HEK293T (cell line): Measurements from ENCODE around the gene GGT6.
"Not testable (repeated sequence)": the region's sequence is repeated elsewhere in the genome, so short reads cannot be mapped to it uniquely, and the experiment has no call there.

Source experiments
- CTCF ChIA-PET: fragments of 350-600 bp; formaldehyde crosslinking; extraction: SDS; loops from one replicate; lab custom pipeline; 2021; ENCODE audit warnings: antibody characterized with exemption, inconsistent platforms; lab: Yijun Ruan, JAX
- POLR2A ChIA-PET: fragments of 350-600 bp; formaldehyde crosslinking; extraction: SDS; loops from one replicate; lab custom pipeline; 2020; ENCODE audit warnings: antibody characterized with exemption, inconsistent platforms; lab: Yijun Ruan, JAX
- DNase-seq: peaks from one replicate; pipeline ENCODE4 v3.0.0; 2012; ENCODE audit warnings: mixed read lengths; ENCODE audit errors: extremely low spot score
- ARNT ChIP-seq: fragments of 450-650 bp; IDR thresholded peaks from 2 replicates; pipeline ENCODE4 v1.6.1; 2017; ENCODE audit warnings: mild to moderate bottlenecking
- BHLHE40 ChIP-seq: fragments of 450-650 bp; IDR thresholded peaks from 2 replicates; pipeline ENCODE4 v1.6.1; 2016; ENCODE audit warnings: mild to moderate bottlenecking, moderate library complexity, borderline replicate concordance
- CTBP1 ChIP-seq: fragments of 450-650 bp; IDR thresholded peaks from 2 replicates; pipeline ENCODE4 v1.6.1; 2016; ENCODE audit warnings: borderline replicate concordance
- ELF4 ChIP-seq: fragments of 450-650 bp; IDR thresholded peaks from 2 replicates; pipeline ENCODE4 v1.6.1; 2017; ENCODE audit warnings: antibody characterized with exemption
- FOXA1 ChIP-seq: fragments of 450-650 bp; IDR thresholded peaks from 2 replicates; pipeline ENCODE4 v1.6.1; 2016; ENCODE audit warnings: mild to moderate bottlenecking
- FOXK2 ChIP-seq: fragments of 450-650 bp; IDR thresholded peaks from 2 replicates; pipeline ENCODE4 v1.6.1; 2016; ENCODE audit warnings: mild to moderate bottlenecking
- FOXM1 ChIP-seq: fragments of 450-650 bp; IDR thresholded peaks from 2 replicates; pipeline ENCODE4 v1.6.1; 2017; ENCODE audit warnings: mild to moderate bottlenecking, borderline replicate concordance
- HDGF ChIP-seq: fragments of 450-650 bp; IDR thresholded peaks from 2 replicates; pipeline ENCODE4 v1.6.1; 2017; ENCODE audit warnings: antibody characterized with exemption, borderline replicate concordance
- L3MBTL2 ChIP-seq: fragments of 450-650 bp; conservative IDR thresholded peaks from 2 replicates; pipeline ENCODE4 v1.6.1; 2016; ENCODE audit warnings: mild to moderate bottlenecking
- LEF1 ChIP-seq: fragments of 450-650 bp; IDR thresholded peaks from 2 replicates; pipeline ENCODE4 v1.6.1; 2017; ENCODE audit warnings: mild to moderate bottlenecking, borderline replicate concordance
- NFRKB ChIP-seq: fragments of 450-650 bp; IDR thresholded peaks from 2 replicates; pipeline ENCODE4 v1.6.1; 2016; ENCODE audit warnings: mild to moderate bottlenecking, moderate library complexity
- PKNOX1 ChIP-seq: fragments of 450-650 bp; IDR thresholded peaks from 2 replicates; pipeline ENCODE4 v1.6.1; 2016
- SP1 ChIP-seq: fragments of 450-650 bp; IDR thresholded peaks from 2 replicates; pipeline ENCODE4 v1.6.1; 2017
- SUZ12 ChIP-seq: fragments of 450-650 bp; IDR thresholded peaks from 2 replicates; pipeline ENCODE4 v1.6.1; 2016; ENCODE audit warnings: mild to moderate bottlenecking
- TARDBP ChIP-seq: fragments of 450-650 bp; IDR thresholded peaks from 2 replicates; pipeline ENCODE4 v1.6.1; 2016
- ZNF384 ChIP-seq: fragments of 450-650 bp; IDR thresholded peaks from 2 replicates; pipeline ENCODE4 v1.6.1; 2016

The GGT6 gene

DNA sequence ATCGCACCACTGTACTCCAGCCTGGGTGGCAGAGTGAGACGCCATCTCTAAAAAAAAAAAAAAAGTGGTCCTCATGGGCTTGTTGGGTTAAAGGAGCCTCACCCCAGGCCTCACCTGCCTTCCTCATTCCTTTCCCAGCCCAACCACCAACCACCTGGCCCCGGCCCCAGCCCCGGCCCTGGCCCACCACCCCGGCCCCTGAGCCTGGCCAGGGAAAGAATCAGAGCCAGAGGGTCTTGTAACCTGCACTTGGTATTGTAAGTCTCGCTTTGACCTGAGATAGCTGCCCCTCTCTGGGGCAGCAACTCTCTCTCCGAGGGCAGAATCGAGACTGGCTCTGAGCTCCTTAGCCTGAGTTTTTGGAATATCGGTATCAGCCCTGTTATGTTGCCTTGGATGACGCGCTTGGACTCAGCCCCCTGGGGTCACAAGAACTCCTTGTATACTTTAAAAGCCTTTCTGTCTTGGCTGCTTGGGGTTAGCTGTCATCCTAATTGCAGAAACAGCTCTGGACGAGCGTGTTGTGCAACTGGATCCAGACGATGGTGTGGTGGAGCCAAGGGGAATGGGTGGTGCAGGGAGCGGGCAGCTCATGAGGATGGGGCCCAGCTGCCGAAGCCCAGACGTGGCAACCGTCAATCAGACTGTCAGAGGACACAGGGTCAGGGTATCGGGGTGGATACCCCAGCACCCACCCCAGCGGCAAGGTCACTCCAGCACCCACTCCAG lies 38.6 kb upstream of the GGT6 start:
- ChIA-PET POLR2A (interaction anchor here (1.0 to 1.4 kb wide), 3 partner anchors 15 to 44 kb away, joined by 3 to 6 read pairs (median 3); partner anchors contain the start of genes MYBBP1A and SMTNL2), CTCF (interaction anchor here (0.6 to 1.3 kb wide), 3 partner anchors 9 to 32 kb away, joined by 3 to 4 read pairs (median 3); no protein-coding TSS in a partner anchor)
- DNase-seq, result no peak
- TF ChIP-seq FOXM1 (no peak), LEF1 (no peak), FOXK2 (no peak), SP1 (no peak), PKNOX1 (no peak), SUZ12 (no peak), FOXA1 (no peak), CTBP1 (no peak), BHLHE40 (no peak), ARNT (no peak), L3MBTL2 (no peak)

- DNase-seq, result no peak
- ChIA-PET POLR2A (interaction anchor here (1.4 kb wide), 1 partner anchor 43 kb away, joined by 3 read pairs; the partner anchor contains the start of gene MYBBP1A), CTCF (interaction anchor here (0.6 kb wide), 1 partner anchor 10 kb away, joined by 4 read pairs; no protein-coding TSS in a partner anchor)
- no peak for TF ChIP-seq ARNT
- TF ChIP-seq BHLHE40, result no peak
- TF ChIP-seq ELF4, result no peak
Observed at GRCh38 chr17:4597975-4598374, 37.6 kb upstream of the GGT6 start.

DNA sequence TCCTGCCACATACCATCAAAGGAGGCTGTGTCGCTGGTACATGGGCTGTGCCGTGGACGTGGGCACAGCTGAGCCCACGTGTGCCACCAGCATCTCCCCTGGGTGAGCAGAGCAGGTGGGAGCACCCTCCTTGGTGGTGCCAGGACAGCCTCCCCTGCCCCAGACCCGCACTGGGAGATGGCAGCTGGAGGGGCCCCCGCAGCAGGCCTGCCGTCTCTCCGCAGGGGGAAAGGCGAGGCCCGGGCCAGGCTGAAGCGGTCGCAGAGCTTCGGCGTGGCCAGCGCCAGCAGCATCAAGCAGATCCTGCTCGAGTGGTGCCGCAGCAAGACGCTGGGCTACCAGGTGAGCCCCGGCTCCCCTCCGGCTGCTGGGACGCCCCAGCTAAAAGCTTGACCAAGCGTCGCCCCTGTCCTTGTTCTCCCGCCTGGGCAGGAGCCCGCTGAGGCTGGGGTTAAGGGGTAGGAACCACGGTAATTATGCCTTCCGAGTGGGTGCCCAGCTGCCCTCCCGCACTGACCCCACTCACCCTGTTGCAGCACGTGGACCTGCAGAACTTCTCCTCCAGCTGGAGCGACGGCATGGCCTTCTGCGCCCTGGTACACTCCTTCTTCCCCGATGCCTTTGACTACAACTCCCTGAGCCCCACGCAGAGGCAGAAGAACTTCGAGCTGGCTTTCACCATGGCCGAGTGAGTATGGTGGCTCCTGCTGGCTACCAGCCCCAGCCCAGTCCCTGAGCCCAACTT lies 36.4 kb upstream of the GGT6 start:
- POLR2A ChIA-PET, result interaction anchor here (1.4 kb wide), 1 partner anchor 42 kb away, joined by 3 read pairs; the partner anchor contains the start of gene MYBBP1A
- TF ChIP-seq ELF4 (no peak), NFRKB (no peak), BHLHE40 (no peak), LEF1 (no peak), FOXA1 (no peak), PKNOX1 (no peak), FOXK2 (no peak), SUZ12 (no peak), ARNT (no peak), CTBP1 (no peak), HDGF (no peak), FOXM1 (no peak), SP1 (no peak), ZNF384 (no peak), TARDBP (no peak), L3MBTL2 (no peak)
- DNase-seq, result no peak
- CTCF ChIA-PET, result no interaction called here

GRCh38 chr17:4595685-4596342 lies 35.4 kb upstream of the GGT6 start:
- POLR2A ChIA-PET, DNase-seq: not testable (repeated sequence)
- CTCF ChIA-PET, result interaction anchor here (0.5 to 1.0 kb wide), 2 partner anchors 29 to 191 kb away, joined by 3 read pairs; no protein-coding TSS in a partner anchor

DNA sequence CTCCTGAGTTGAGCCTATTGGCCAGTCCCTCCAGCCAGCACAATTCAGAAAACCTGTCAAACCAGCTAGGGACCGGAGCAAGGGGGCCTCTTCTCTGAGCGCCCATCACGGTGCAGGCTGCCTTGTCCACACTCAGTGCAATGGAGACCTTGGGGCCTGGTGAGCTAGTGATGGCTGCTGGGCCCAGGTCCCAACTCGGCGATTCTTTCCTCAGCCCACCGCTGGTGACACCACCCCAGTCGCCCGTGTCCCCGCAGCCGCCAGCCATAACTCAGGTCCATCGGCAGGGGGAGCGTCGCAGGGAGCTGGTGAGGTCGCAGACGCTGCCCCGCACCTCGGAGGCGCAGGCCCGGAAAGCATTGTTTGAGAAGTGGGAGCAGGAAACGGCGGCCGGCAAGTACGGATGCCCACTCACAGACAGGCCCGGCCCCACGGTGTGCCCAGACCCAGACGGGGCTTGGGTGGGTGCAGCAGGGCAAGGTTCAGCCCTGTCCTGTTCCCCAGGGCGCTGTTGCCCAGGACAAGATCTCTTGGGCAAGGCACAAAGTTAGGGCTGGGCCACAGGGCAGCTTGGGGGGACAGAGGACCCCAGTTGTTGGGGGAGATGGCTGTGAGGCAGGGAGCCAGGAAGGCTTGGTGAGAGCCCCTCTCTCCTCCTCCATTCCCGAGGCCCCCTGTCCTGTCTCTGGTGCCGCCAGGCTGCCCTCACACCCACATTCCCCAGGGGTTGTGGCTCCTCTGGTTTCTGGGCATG lies 34.7 kb upstream of the GGT6 start:
- DNase-seq, result no peak
- POLR2A ChIA-PET, result no interaction called here
- CTCF ChIA-PET, result interaction anchor here (0.5 to 1.0 kb wide), 2 partner anchors 30 to 191 kb away, joined by 3 read pairs; no protein-coding TSS in a partner anchor
- TF ChIP-seq SP1, result no peak
- no peak for TF ChIP-seq NFRKB
- TF ChIP-seq ELF4, result no peak
- no peak for TF ChIP-seq ARNT
- TF ChIP-seq FOXK2, result no peak
- no peak for TF ChIP-seq SUZ12
- no peak for TF ChIP-seq PKNOX1
- no peak for TF ChIP-seq TARDBP
- no peak for TF ChIP-seq BHLHE40
